ENCODE data around the gene TTLL5. TPM values are rescaled to one million over a fixed set of nuclear protein-coding genes. Genes with fewer than 3 reads are reported as not detected.
A peak's percentile ranks its signal among the peaks of the same experiment; 100 is the strongest.

The TTLL5 gene
- polyA plus RNA-seq (2013, experiment 1 of 2; ENCODE audit: insufficient read length), result 16.3 TPM
- polyA plus RNA-seq (2013, experiment 2 of 2; ENCODE audit: insufficient read length), result 11.8 TPM

- DNase-seq, result peak; percentile 97
Measured at GRCh38 chr14:75660630-75661498, at the start of gene TTLL5, which contains the start of gene ERG28. Gene TTLL5, plus strand, starts transcription at chr14:75661246. Its CDS starts 1,904 bp downstream, at chr14:75663150. Gene ERG28, minus strand, starts transcription at chr14:75660876. Its CDS starts 3,374 bp downstream, at chr14:75657502.

- no peak for DNase-seq
Measured at GRCh38 chr14:75612157-75612556, 48.9 kb upstream of the TTLL5 start.

GRCh38 chr14:75614179-75614578 is 46.9 kb upstream of the TTLL5 start:
- no peak for DNase-seq

GRCh38 chr14:75615200-75615599 is 45.8 kb upstream of the TTLL5 start:
- no peak for DNase-seq

- DNase-seq, result no peak
Measured at GRCh38 chr14:75619548-75619947, 41.5 kb upstream of the TTLL5 start.

GRCh38 chr14:75625034-75625433 is 36.0 kb upstream of the TTLL5 start:
- DNase-seq, result no peak

- no peak for DNase-seq
Measured at GRCh38 chr14:75626396-75626795, 34.6 kb upstream of the TTLL5 start.

- no peak for DNase-seq
Measured at GRCh38 chr14:75626863-75627262, 34.2 kb upstream of the TTLL5 start.

GRCh38 chr14:75627406-75627805 is 33.6 kb upstream of the TTLL5 start:
- DNase-seq, result no peak

- no peak for DNase-seq
Measured at GRCh38 chr14:75628816-75629215, 32.2 kb upstream of the TTLL5 start.

- DNase-seq, result no peak
Measured at GRCh38 chr14:75630695-75631452, 30.2 kb upstream of the TTLL5 start.

GRCh38 chr14:75631453-75631831 is 29.6 kb upstream of the TTLL5 start:
- peak; percentile 17 for DNase-seq

GRCh38 chr14:75634848-75635247 is 26.2 kb upstream of the TTLL5 start:
- peak; percentile 7 for DNase-seq

- peak; percentile 22 for DNase-seq
Measured at GRCh38 chr14:75636100-75636692, 24.9 kb upstream of the TTLL5 start.

- no peak for DNase-seq
Measured at GRCh38 chr14:75640876-75641275, 20.2 kb upstream of the TTLL5 start.

GRCh38 chr14:75643985-75644384 is 17.1 kb upstream of the TTLL5 start:
- DNase-seq, result no peak

- DNase-seq, result no peak
Measured at GRCh38 chr14:75645056-75645455, 16.0 kb upstream of the TTLL5 start.

- DNase-seq, result no peak
Measured at GRCh38 chr14:75646762-75647161, 14.3 kb upstream of the TTLL5 start.

GRCh38 chr14:75647640-75648039 is 13.4 kb upstream of the TTLL5 start:
- no peak for DNase-seq

GRCh38 chr14:75648066-75648838 is 12.8 kb upstream of the TTLL5 start:
- peak; percentile 93 for DNase-seq

GRCh38 chr14:75649337-75649736 is 11.7 kb upstream of the TTLL5 start:
- DNase-seq, result no peak

- DNase-seq, result no peak
Measured at GRCh38 chr14:75649773-75650172, 11.3 kb upstream of the TTLL5 start.
